K562 (cell line): Measurements from ENCODE around the gene FHDC1. TPM values are rescaled to one million over a fixed set of nuclear protein-coding genes. Genes with fewer than 3 reads are reported as not detected.

Source experiments
- CREBBP ChIP-seq: IDR thresholded peaks from one replicate; pipeline ENCODE4 v1.6.1; 2012; ENCODE audit warnings: low read depth, mild to moderate bottlenecking, control low read depth, inconsistent platforms, low read length
- CXXC5 ChIP-seq: fragments of 250-450 bp; sonication (Bioruptor Pico); IDR thresholded peaks from 2 replicates; pipeline ENCODE4 v1.8.0; 2022; ENCODE audit warnings: inconsistent platforms, mild to moderate bottlenecking, moderate library complexity
- E4F1 ChIP-seq: fragments of 250-450 bp; sonication (Bioruptor Pico); IDR thresholded peaks from 2 replicates; pipeline ENCODE4 v1.5.0; 2021; ENCODE audit warnings: mild to moderate bottlenecking, borderline replicate concordance
- ELK3 ChIP-seq: fragments of 450-650 bp; formaldehyde crosslinking; IDR thresholded peaks from 2 replicates; pipeline ENCODE4 v1.4.0; 2020; ENCODE audit warnings: mild to moderate bottlenecking
- EP400 ChIP-seq: fragments of 450-650 bp; IDR thresholded peaks from 2 replicates; pipeline ENCODE4 v1.6.1; 2017; ENCODE audit warnings: antibody characterized with exemption, mild to moderate bottlenecking, moderate library complexity
- GATA2 ChIP-seq: sonication (generic); formaldehyde crosslinking; IDR thresholded peaks from 2 replicates; pipeline ENCODE4 v1.4.0; 2020; ENCODE audit warnings: mild to moderate bottlenecking, missing genetic modification reagents
- HDAC6 ChIP-seq: IDR thresholded peaks from 2 replicates; pipeline ENCODE4 v1.6.1; 2012; ENCODE audit warnings: low read depth, mild to moderate bottlenecking, control low read depth, inconsistent platforms, low read length, moderate library complexity
- JUN ChIP-seq, 2 experiments: sonication (generic) in 1 of 2; formaldehyde crosslinking in 1 of 2; IDR thresholded peaks; 2 replicates each; pipeline versions ENCODE4 v1.6.1 to v1.8.0; 2012 to 2022; ENCODE audit warnings: borderline replicate concordance in 2 of 2, mild to moderate bottlenecking in 2 of 2, improper control_type of control experiment in 1 of 2, low read depth in 1 of 2, low read length in 1 of 2, missing genetic modification reagents in 1 of 2
- MAFF ChIP-seq: IDR thresholded peaks from 2 replicates; pipeline ENCODE4 v1.6.1; 2012; ENCODE audit warnings: low read length, improper control_type of control experiment
- RAD21 ChIP-seq, 2 experiments: fragments of 250-450 bp in 1 of 2; fragments of 450-650 bp in 1 of 2; sonication (Bioruptor Pico) in 1 of 2; formaldehyde crosslinking in 1 of 2; IDR thresholded peaks in 1 of 2; conservative IDR thresholded peaks in 1 of 2; 2 replicates each; pipeline versions ENCODE4 v1.4.0 to v1.8.0; 2020 to 2022; ENCODE audit warnings: mild to moderate bottlenecking in 2 of 2, moderate library complexity in 1 of 2
- SMARCE1 ChIP-seq: fragments of 450-650 bp; IDR thresholded peaks from 2 replicates; pipeline ENCODE4 v1.7.1; 2016; ENCODE audit warnings: mild to moderate bottlenecking
- STAT5B ChIP-seq: fragments of 250-450 bp; sonication (Bioruptor Pico); IDR thresholded peaks from 2 replicates; pipeline ENCODE4 v1.8.0; 2021; ENCODE audit warnings: mild to moderate bottlenecking, inconsistent platforms
- TAF1 ChIP-seq: IDR thresholded peaks from 2 replicates; pipeline ENCODE4 v1.6.1; 2011; ENCODE audit warnings: mild to moderate bottlenecking, low read length, moderate library complexity; ENCODE audit not compliant: insufficient read depth, control insufficient read depth, severe bottlenecking; ENCODE audit errors: extremely low read depth
- ZC3H8 ChIP-seq: fragments of 450-650 bp; IDR thresholded peaks from 2 replicates; pipeline ENCODE4 v1.6.1; 2017
- ZSCAN32 ChIP-seq: fragments of 450-650 bp; formaldehyde crosslinking; IDR thresholded peaks from 2 replicates; pipeline ENCODE4 v1.4.0; 2020; ENCODE audit warnings: mild to moderate bottlenecking, moderate library complexity
- polyA plus RNA-seq, 8 experiments: library from polyadenylated mRNA; depleted of rRNA in 4 of 8; stranded (reverse) in 5 of 8; unstranded in 3 of 8; fragments of >200 nt; fragmentation: Nextera tagmentation in 2 of 8; fragmentation: Illumina TruSeq in 1 of 8; extraction: Ambion mirVana in 2 of 8; extraction: Trizol in 1 of 8; gene quantifications; 2 replicates each; pipeline versions ENCODE4 v1.2.1 to v1.2.3, GENCODE V29; 2011 to 2014; ENCODE audit warnings: inconsistent platforms in 1 of 8, missing spikeins in 1 of 8
- total RNA-seq, 7 experiments: library from RNA; depleted of rRNA in 6 of 7; stranded (reverse); fragments of >200 nt in 6 of 7; fragmentation: Illumina TruSeq in 2 of 7; extraction: Trizol in 2 of 7; gene quantifications; 2 replicates each; pipeline versions ENCODE4 v1.2.1 to v1.2.3, GENCODE V29; 2011 to 2021; ENCODE audit warnings: low replicate concordance in 1 of 7
- TF ChIP-seq, protein P1 (sequence below): fragments of 250-450 bp; sonication (Bioruptor Pico); IDR thresholded peaks from 2 replicates; pipeline ENCODE4 v1.4.0; 2020
- TF ChIP-seq, protein P2 (sequence below): sonication (generic); formaldehyde crosslinking; IDR thresholded peaks from 2 replicates; pipeline ENCODE4 v1.8.0; 2022; ENCODE audit warnings: mild to moderate bottlenecking, low read depth, missing genetic modification reagents

Gene FHDC1
- total and polyA plus RNA-seq, 9 of the 15 experiments (the other 6 are each of a cell fraction or from before 2014, with no cell fraction given), result 0.01 to 0.43 (median 0.07) TPM

- TF ChIP-seq ELK3 (CRISPR knock-in tag) (no peak), HDAC6 (no peak), SMARCE1 (0 out of 2 replicates have a peak, but pooled peaks have one; percentile 31), E4F1 (CRISPR knock-in tag) (no peak), STAT5B (no peak), RAD21 (CRISPR knock-in tag; conservative IDR thresholded peaks at IDR 0.05 in 1 of 2, IDR thresholded peaks at IDR 0.05 in 1 of 2) (no peak), GATA2 (peak; percentile 94), CREBBP (no peak), EP400 (no peak), ZSCAN32 (CRISPR knock-in tag) (no peak), JUN (IDR thresholded peaks at IDR 0.05; ENCODE audit: borderline replicate concordance, low read depth, low read length) (no peak), JUN (CRISPR knock-in tag; IDR thresholded peaks at IDR 0.05; ENCODE audit: borderline replicate concordance) (no peak), TAF1 (peak; percentile 13), MAFF (no peak), ZC3H8 (no peak), CXXC5 (CRISPR knock-in tag) (peak; percentile 41; the same call in 1 of the 2 replicates)
- TF ChIP-seq, protein P1, sequence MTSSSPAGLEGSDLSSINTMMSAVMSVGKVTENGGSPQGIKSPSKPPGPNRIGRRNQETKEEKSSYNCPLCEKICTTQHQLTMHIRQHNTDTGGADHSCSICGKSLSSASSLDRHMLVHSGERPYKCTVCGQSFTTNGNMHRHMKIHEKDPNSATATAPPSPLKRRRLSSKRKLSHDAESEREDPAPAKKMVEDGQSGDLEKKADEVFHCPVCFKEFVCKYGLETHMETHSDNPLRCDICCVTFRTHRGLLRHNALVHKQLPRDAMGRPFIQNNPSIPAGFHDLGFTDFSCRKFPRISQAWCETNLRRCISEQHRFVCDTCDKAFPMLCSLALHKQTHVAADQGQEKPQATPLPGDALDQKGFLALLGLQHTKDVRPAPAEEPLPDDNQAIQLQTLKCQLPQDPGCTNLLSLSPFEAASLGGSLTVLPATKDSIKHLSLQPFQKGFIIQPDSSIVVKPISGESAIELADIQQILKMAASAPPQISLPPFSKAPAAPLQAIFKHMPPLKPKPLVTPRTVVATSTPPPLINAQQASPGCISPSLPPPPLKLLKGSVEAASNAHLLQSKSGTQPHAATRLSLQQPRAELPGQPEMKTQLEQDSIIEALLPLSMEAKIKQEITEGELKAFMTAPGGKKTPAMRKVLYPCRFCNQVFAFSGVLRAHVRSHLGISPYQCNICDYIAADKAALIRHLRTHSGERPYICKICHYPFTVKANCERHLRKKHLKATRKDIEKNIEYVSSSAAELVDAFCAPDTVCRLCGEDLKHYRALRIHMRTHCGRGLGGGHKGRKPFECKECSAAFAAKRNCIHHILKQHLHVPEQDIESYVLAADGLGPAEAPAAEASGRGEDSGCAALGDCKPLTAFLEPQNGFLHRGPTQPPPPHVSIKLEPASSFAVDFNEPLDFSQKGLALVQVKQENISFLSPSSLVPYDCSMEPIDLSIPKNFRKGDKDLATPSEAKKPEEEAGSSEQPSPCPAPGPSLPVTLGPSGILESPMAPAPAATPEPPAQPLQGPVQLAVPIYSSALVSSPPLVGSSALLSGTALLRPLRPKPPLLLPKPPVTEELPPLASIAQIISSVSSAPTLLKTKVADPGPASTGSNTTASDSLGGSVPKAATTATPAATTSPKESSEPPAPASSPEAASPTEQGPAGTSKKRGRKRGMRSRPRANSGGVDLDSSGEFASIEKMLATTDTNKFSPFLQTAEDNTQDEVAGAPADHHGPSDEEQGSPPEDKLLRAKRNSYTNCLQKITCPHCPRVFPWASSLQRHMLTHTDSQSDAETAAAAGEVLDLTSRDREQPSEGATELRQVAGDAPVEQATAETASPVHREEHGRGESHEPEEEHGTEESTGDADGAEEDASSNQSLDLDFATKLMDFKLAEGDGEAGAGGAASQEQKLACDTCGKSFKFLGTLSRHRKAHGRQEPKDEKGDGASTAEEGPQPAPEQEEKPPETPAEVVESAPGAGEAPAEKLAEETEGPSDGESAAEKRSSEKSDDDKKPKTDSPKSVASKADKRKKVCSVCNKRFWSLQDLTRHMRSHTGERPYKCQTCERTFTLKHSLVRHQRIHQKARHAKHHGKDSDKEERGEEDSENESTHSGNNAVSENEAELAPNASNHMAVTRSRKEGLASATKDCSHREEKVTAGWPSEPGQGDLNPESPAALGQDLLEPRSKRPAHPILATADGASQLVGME, result no peak
- TF ChIP-seq, protein P2, sequence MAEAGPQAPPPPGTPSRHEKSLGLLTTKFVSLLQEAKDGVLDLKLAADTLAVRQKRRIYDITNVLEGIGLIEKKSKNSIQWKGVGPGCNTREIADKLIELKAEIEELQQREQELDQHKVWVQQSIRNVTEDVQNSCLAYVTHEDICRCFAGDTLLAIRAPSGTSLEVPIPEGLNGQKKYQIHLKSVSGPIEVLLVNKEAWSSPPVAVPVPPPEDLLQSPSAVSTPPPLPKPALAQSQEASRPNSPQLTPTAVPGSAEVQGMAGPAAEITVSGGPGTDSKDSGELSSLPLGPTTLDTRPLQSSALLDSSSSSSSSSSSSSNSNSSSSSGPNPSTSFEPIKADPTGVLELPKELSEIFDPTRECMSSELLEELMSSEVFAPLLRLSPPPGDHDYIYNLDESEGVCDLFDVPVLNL (CRISPR knock-in tag), result no peak
These were observed 87.7 kb downstream of the FHDC1 start (continued) for GRCh38 chr4:153023692-153024394.
